Measurements from ENCODE around the gene MAGEA10.
"Not testable (repeated sequence)": the region's sequence is repeated elsewhere in the genome, so short reads cannot be mapped to it uniquely, and the experiment has no call there.

DNA sequence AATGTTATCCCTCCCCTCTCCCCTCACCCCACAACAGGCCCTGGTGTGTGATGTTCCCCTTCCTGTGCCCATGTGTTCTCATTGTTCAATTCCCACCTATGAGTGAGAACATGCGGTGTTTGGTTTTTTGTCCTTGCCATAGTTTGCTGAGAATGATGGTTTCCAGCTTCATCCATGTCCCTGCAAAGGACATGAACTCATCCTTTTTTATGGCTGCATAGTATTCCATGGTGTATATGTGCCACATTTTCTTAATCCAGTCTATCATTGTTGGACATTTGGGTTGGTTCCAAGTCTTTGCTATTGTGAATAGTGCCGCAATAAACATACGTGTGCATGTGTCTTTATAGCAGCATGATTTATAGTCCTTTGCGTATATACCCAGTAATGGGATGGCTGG, 35.5 kb upstream of the MAGEA10 start:
- TF ChIP-seq, protein P1, sequence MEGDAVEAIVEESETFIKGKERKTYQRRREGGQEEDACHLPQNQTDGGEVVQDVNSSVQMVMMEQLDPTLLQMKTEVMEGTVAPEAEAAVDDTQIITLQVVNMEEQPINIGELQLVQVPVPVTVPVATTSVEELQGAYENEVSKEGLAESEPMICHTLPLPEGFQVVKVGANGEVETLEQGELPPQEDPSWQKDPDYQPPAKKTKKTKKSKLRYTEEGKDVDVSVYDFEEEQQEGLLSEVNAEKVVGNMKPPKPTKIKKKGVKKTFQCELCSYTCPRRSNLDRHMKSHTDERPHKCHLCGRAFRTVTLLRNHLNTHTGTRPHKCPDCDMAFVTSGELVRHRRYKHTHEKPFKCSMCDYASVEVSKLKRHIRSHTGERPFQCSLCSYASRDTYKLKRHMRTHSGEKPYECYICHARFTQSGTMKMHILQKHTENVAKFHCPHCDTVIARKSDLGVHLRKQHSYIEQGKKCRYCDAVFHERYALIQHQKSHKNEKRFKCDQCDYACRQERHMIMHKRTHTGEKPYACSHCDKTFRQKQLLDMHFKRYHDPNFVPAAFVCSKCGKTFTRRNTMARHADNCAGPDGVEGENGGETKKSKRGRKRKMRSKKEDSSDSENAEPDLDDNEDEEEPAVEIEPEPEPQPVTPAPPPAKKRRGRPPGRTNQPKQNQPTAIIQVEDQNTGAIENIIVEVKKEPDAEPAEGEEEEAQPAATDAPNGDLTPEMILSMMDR (IDR thresholded peaks at IDR 0.05), result not testable (repeated sequence)
- TF ChIP-seq POLR2A (IDR thresholded peaks at IDR 0.05), result not testable (repeated sequence)

All from adrenal gland (tissue), 5 donors.